ENCODE data around the gene SERPINB6. TPM values are rescaled to one million over a fixed set of nuclear protein-coding genes. Genes with fewer than 3 reads are reported as not detected.
"Not testable (repeated sequence)": the region's sequence is repeated elsewhere in the genome, so short reads cannot be mapped to it uniquely, and the experiment has no call there.

The SERPINB6 gene
- polyA plus RNA-seq, 2 of the 4 experiments (the other 2 are of a cell fraction), result 104 to 126 TPM

GRCh38 chr6:2976571-2977085 is 5.3 kb upstream of the SERPINB6 start:
- no peak overlapping the region for H3K4me3 ChIP-seq
- TF ChIP-seq FOSL2 (IDR thresholded peaks at IDR 0.05) (peak; percentile 26; the same call in 1 of the 2 replicates), FOSL2 (CRISPR knock-in tag; IDR thresholded peaks at IDR 0.05) (peak; percentile 77; the same call in 1 of the 2 replicates), ZSCAN20 (CRISPR knock-in tag; IDR thresholded peaks at IDR 0.05) (no peak), JUNB (IDR thresholded peaks at IDR 0.05) (0 out of 2 replicates have a peak, but pooled peaks have one; percentile 12)
- H3K4me1 ChIP-seq, result peaks cover 56% of the 10 kb centered on the region
- FAIRE-seq (no peak), ATAC-seq (peak; percentile 56 to 60; a peak in 5 of 6 replicates), DNase-seq (ENCODE audit: low read depth in 1 of 2, low spot score in 1 of 2) (peak in 1 of 2 experiments; percentile 34)
- peak overlapping the region; percentile 75 for H3K4me2 ChIP-seq
- CTCF ChIA-PET, result interaction anchor here (1.7 to 2.7 kb wide), 3 partner anchors 24 to 185 kb away, joined by 3 to 14 read pairs (median 4); no protein-coding TSS in a partner anchor
- POLR2A ChIA-PET, result interaction anchor here (1.0 kb wide), 1 partner anchor 12 kb away, joined by 6 read pairs; no protein-coding TSS in a partner anchor
- no peaks in the 10 kb centered on the region for H3K9me3 ChIP-seq
- peak overlapping the region; percentile 73 to 86 for H3K27ac ChIP-seq
- 13% methylated on average over 7 of the region's 7 CpGs for WGBS (ENCODE audit: missing lambda C conversion rate)

- no peak overlapping the region for H3K4me3 ChIP-seq
- TF ChIP-seq E2F6 (IDR thresholded peaks at IDR 0.05; ENCODE audit: borderline replicate concordance, low read depth), result no peak
- no peak for TF ChIP-seq BHLHE40 (IDR thresholded peaks at IDR 0.05; ENCODE audit: low read depth, low read length)
- TF ChIP-seq FOSL2 (IDR thresholded peaks at IDR 0.05), result no peak
- no peak for TF ChIP-seq FOSL2 (CRISPR knock-in tag; IDR thresholded peaks at IDR 0.05)
- TF ChIP-seq CHD2 (IDR thresholded peaks at IDR 0.05; ENCODE audit: low read length, partially characterized antibody), result no peak
- TF ChIP-seq MAX (IDR thresholded peaks at IDR 0.05), result no peak
- TF ChIP-seq EHF (CRISPR knock-in tag; IDR thresholded peaks at IDR 0.05), result no peak
- no peak for TF ChIP-seq MYC (IDR thresholded peaks at IDR 0.05; ENCODE audit: borderline replicate concordance, low read length)
- TF ChIP-seq FOSB (CRISPR knock-in tag; IDR thresholded peaks at IDR 0.05), result no peak
- no peak for TF ChIP-seq RFX5 (IDR thresholded peaks at IDR 0.05)
- H3K27ac ChIP-seq, result peak overlapping the region; percentile 73 to 86
- ATAC-seq (no peak), DNase-seq (ENCODE audit: low read depth in 1 of 2, low spot score in 1 of 2) (no peak), FAIRE-seq (no peak)
- ChIA-PET POLR2A (interaction anchor here (1.0 kb wide), 1 partner anchor 13 kb away, joined by 6 read pairs; no protein-coding TSS in a partner anchor), CTCF (interaction anchor here (1.7 to 3.0 kb wide), 4 partner anchors 13 to 185 kb away, joined by 3 to 21 read pairs (median 9); no protein-coding TSS in a partner anchor)
- WGBS (ENCODE audit: missing lambda C conversion rate), result 79% methylated on average over 5 of the region's 5 CpGs
- no peaks in the 10 kb centered on the region for H3K9me3 ChIP-seq
- H3K4me2 ChIP-seq, result peak overlapping the region; percentile 75
- peaks cover 50% of the 10 kb centered on the region for H3K4me1 ChIP-seq
Observed at GRCh38 chr6:2976060-2976459, 4.7 kb upstream of the SERPINB6 start.

- ATAC-seq (no peak), DNase-seq (ENCODE audit: low read depth in 1 of 2, low spot score in 1 of 2) (no peak), FAIRE-seq (no peak)
- ChIA-PET POLR2A (no interaction called here), CTCF (interaction anchor here (0.8 to 3.0 kb wide), 5 partner anchors 15 to 59 kb away, joined by 4 to 21 read pairs (median 4); no protein-coding TSS in a partner anchor)
- no peak overlapping the region for H3K4me3 ChIP-seq
- H3K27ac ChIP-seq, result no peak overlapping the region
- peaks cover 40% of the 10 kb centered on the region for H3K4me1 ChIP-seq
- 92% methylated on average over 5 of the region's 5 CpGs for WGBS (ENCODE audit: missing lambda C conversion rate)
- H3K9me3 ChIP-seq, result no peaks in the 10 kb centered on the region
- H3K4me2 ChIP-seq, result no peak overlapping the region
- TF ChIP-seq CTCF (IDR thresholded peaks at IDR 0.05) (no peak), MAFK (IDR thresholded peaks at IDR 0.05; ENCODE audit: partially characterized antibody) (no peak), KDM5A (IDR thresholded peaks at IDR 0.05) (no peak), REST (IDR thresholded peaks at IDR 0.05) (no peak), TP53 (CRISPR knock-in tag; IDR thresholded peaks at IDR 0.05) (no peak), ZNF302 (CRISPR knock-in tag; IDR thresholded peaks at IDR 0.05) (no peak)
Observed at GRCh38 chr6:2973676-2974075, 2.3 kb upstream of the SERPINB6 start.

- CTCF ChIA-PET, result interaction anchor here (0.8 to 3.0 kb wide), 4 partner anchors 16 to 58 kb away, joined by 4 to 21 read pairs (median 6); no protein-coding TSS in a partner anchor
- FAIRE-seq; POLR2A ChIA-PET; H3K4me3 ChIP-seq; H3K4me2 ChIP-seq; DNase-seq (ENCODE audit: low read depth in 1 of 2, low spot score in 1 of 2); ATAC-seq; H3K27ac ChIP-seq; H3K9me3 ChIP-seq: not testable (repeated sequence)
- H3K4me1 ChIP-seq, result peaks cover 35% of the 10 kb centered on the region
- WGBS (ENCODE audit: missing lambda C conversion rate), result 90% methylated on average over 6 of the region's 6 CpGs
Observed at GRCh38 chr6:2973180-2973579, 1.8 kb upstream of the SERPINB6 start.

- ATAC-seq; DNase-seq (ENCODE audit: low read depth in 1 of 2, low spot score in 1 of 2); H3K9me3 ChIP-seq; H3K4me3 ChIP-seq; FAIRE-seq: not testable (repeated sequence)
- Histone ChIP-seq H3K4me1 (peaks cover 30% of the 10 kb centered on the region), H3K4me2 (peak overlapping the region; percentile 83), H3K27ac (peak overlapping the region; percentile 88 to 99; a peak in 4 of 6 replicates)
- 94% methylated on average over 5 of the region's 5 CpGs for WGBS (ENCODE audit: missing lambda C conversion rate)
- CTCF ChIA-PET, result interaction anchor here (1.0 to 2.6 kb wide), 4 partner anchors 12 to 40 kb away, joined by 3 to 10 read pairs (median 6); no protein-coding TSS in a partner anchor
- POLR2A ChIA-PET, result interaction anchor here (0.6 to 1.6 kb wide), 3 partner anchors 15 to 205 kb away, joined by 3 to 35 read pairs (median 4); no protein-coding TSS in a partner anchor
Observed at GRCh38 chr6:2972685-2973084, 1.3 kb upstream of the SERPINB6 start.

Measured in A549 (cell line).